Liver (tissue), 3 donors: ENCODE measurements around the gene NBEA.

ENCODE experiments used
- CTCF ChIP-seq: fragments of 150-350 bp; IDR thresholded peaks from 2 replicates; pipeline ENCODE4 v1.5.1; 2017; ENCODE audit warnings: improper control_type of control experiment, low read depth, low read length; ENCODE audit not compliant: missing input control
- EGR1 ChIP-seq, 2 donors: IDR thresholded peaks; 2 replicates each; pipeline ENCODE4 v1.6.1; 2016 to 2018; ENCODE audit warnings: antibody characterized with exemption in 2 of 2, low read depth in 2 of 2
- MAX ChIP-seq: IDR thresholded peaks from 2 replicates; pipeline ENCODE4 v1.6.1; 2016; ENCODE audit warnings: antibody characterized with exemption
- NR2F2 ChIP-seq: IDR thresholded peaks from 2 replicates; pipeline ENCODE4 v1.6.1; 2016; ENCODE audit warnings: antibody characterized with exemption
- RAD21 ChIP-seq, 2 donors: IDR thresholded peaks; 2 replicates each; pipeline ENCODE4 v1.6.1; 2016; ENCODE audit warnings: antibody characterized with exemption in 2 of 2, mild to moderate bottlenecking in 2 of 2
- SP1 ChIP-seq: IDR thresholded peaks from 2 replicates; pipeline ENCODE4 v1.6.1; 2018; ENCODE audit warnings: antibody characterized with exemption, mild to moderate bottlenecking
- TAF1 ChIP-seq: conservative IDR thresholded peaks from 2 replicates; pipeline ENCODE4 v1.6.1; 2016; ENCODE audit warnings: antibody characterized with exemption, mild to moderate bottlenecking
- YY1 ChIP-seq: IDR thresholded peaks from 2 replicates; pipeline ENCODE4 v1.6.1; 2016; ENCODE audit warnings: antibody characterized with exemption, mild to moderate bottlenecking
- ZBTB33 ChIP-seq: IDR thresholded peaks from 2 replicates; pipeline ENCODE4 v1.6.1; 2016; ENCODE audit warnings: antibody characterized with exemption
- donor health status: healthy.
- donor health status: healthy.

- TF ChIP-seq TAF1 (no peak), CTCF (no peak), ZBTB33 (no peak), SP1 (no peak), NR2F2 (no peak), RAD21 (IDR thresholded peaks at IDR 0.05) (no peak), YY1 (no peak), MAX (no peak), EGR1 (IDR thresholded peaks at IDR 0.05; ENCODE audit: low read depth in 2 of 2) (no peak)
These were observed 650.4 kb downstream of the NBEA start for GRCh38 chr13:35592457-35592856.
